Neuron (in vitro differentiated cells): ENCODE results near the gene AGT.
"Not testable (repeated sequence)": the region's sequence is repeated elsewhere in the genome, so short reads cannot be mapped to it uniquely, and the experiment has no call there.

Experiments
- H2AFZ ChIP-seq: one replicate; pipeline ENCODE4 v1.6.1; 2013; ENCODE audit warnings: low read depth, mild to moderate bottlenecking, inconsistent platforms, low read length, moderate library complexity
- H3K27me3 ChIP-seq: one replicate; pipeline ENCODE4 v1.6.1; 2013; ENCODE audit warnings: low read length; ENCODE audit not compliant: insufficient read depth
- H3K36me3 ChIP-seq: one replicate; pipeline ENCODE4 v1.6.1; 2013; ENCODE audit warnings: low read length; ENCODE audit not compliant: insufficient read depth
- H3K4me1 ChIP-seq: one replicate; pipeline ENCODE4 v1.6.1; 2013; ENCODE audit warnings: low read length; ENCODE audit not compliant: insufficient read depth
- H3K4me3 ChIP-seq: 2 replicates; pipeline ENCODE4 v1.5.1; 2013; ENCODE audit warnings: mild to moderate bottlenecking, low read length, moderate library complexity
- H3K9me3 ChIP-seq: one replicate; pipeline ENCODE4 v1.6.1; 2013; ENCODE audit warnings: low read length

Gene AGT

GRCh38 chr1:230701895-230702768 lies 11.8 kb downstream of the AGT start:
- peaks cover 13% of the 10 kb centered on the region for H3K4me1 ChIP-seq
- H3K36me3 ChIP-seq = no peaks in the 10 kb centered on the region
- no peak overlapping the region for H3K4me3 ChIP-seq
- H2AFZ ChIP-seq = no peak overlapping the region
- no peaks in the 10 kb centered on the region for H3K9me3 ChIP-seq
- peaks cover 10% of the 10 kb centered on the region for H3K27me3 ChIP-seq

- no peaks in the 10 kb centered on the region for H3K36me3 ChIP-seq
- no peak overlapping the region for H3K4me3 ChIP-seq
- H3K4me1 ChIP-seq = peaks cover 13% of the 10 kb centered on the region
- H3K27me3 ChIP-seq = peaks cover 7% of the 10 kb centered on the region
- H2AFZ ChIP-seq = no peak overlapping the region
- H3K9me3 ChIP-seq = no peaks in the 10 kb centered on the region
Measured at GRCh38 chr1:230701434-230701833, 12.5 kb downstream of the AGT start.

GRCh38 chr1:230700132-230700531 lies 13.8 kb downstream of the AGT start:
- H3K4me3 ChIP-seq = no peak overlapping the region
- H2AFZ ChIP-seq = no peak overlapping the region
- peaks cover under 1% of the 10 kb centered on the region for H3K36me3 ChIP-seq
- peaks cover 13% of the 10 kb centered on the region for H3K4me1 ChIP-seq
- no peaks in the 10 kb centered on the region for H3K9me3 ChIP-seq
- H3K27me3 ChIP-seq = peaks cover 7% of the 10 kb centered on the region

- Histone ChIP-seq H3K9me3 (no peaks in the 10 kb centered on the region), H3K36me3 (peaks cover 3% of the 10 kb centered on the region), H2AFZ (no peak overlapping the region), H3K4me3 (no peak overlapping the region), H3K4me1 (peaks cover 13% of the 10 kb centered on the region), H3K27me3 (peaks cover 7% of the 10 kb centered on the region)
Measured at GRCh38 chr1:230699716-230700115, 14.2 kb downstream of the AGT start.

GRCh38 chr1:230698964-230699363 lies 15.0 kb downstream of the AGT start:
- peaks cover 13% of the 10 kb centered on the region for H3K4me1 ChIP-seq
- H3K4me3 ChIP-seq, H3K27me3 ChIP-seq, H2AFZ ChIP-seq, H3K9me3 ChIP-seq: not testable (repeated sequence)
- peaks cover 10% of the 10 kb centered on the region for H3K36me3 ChIP-seq

- H3K27me3 ChIP-seq = no peaks in the 10 kb centered on the region
- H3K4me3 ChIP-seq = no peak overlapping the region
- peaks cover 10% of the 10 kb centered on the region for H3K4me1 ChIP-seq
- no peak overlapping the region for H2AFZ ChIP-seq
- H3K36me3 ChIP-seq = peaks cover 17% of the 10 kb centered on the region
- H3K9me3 ChIP-seq = no peaks in the 10 kb centered on the region
Measured at GRCh38 chr1:230698130-230698529, 15.8 kb downstream of the AGT start.

- H3K9me3 ChIP-seq = no peaks in the 10 kb centered on the region
- peaks cover 29% of the 10 kb centered on the region for H3K36me3 ChIP-seq
- H2AFZ ChIP-seq = no peak overlapping the region
- no peak overlapping the region for H3K4me3 ChIP-seq
- no peaks in the 10 kb centered on the region for H3K27me3 ChIP-seq
- H3K4me1 ChIP-seq = no peaks in the 10 kb centered on the region
Measured at GRCh38 chr1:230696722-230697437, 17.0 kb downstream of the AGT start.

- no peaks in the 10 kb centered on the region for H3K9me3 ChIP-seq
- no peak overlapping the region for H3K4me3 ChIP-seq
- H2AFZ ChIP-seq = no peak overlapping the region
- no peaks in the 10 kb centered on the region for H3K27me3 ChIP-seq
- peaks cover 35% of the 10 kb centered on the region for H3K36me3 ChIP-seq
- no peaks in the 10 kb centered on the region for H3K4me1 ChIP-seq
Measured at GRCh38 chr1:230696218-230696617, 17.7 kb downstream of the AGT start.

GRCh38 chr1:230694991-230695390 lies 18.9 kb downstream of the AGT start:
- Histone ChIP-seq H2AFZ (no peak overlapping the region), H3K36me3 (peaks cover 45% of the 10 kb centered on the region), H3K27me3 (no peaks in the 10 kb centered on the region), H3K9me3 (no peaks in the 10 kb centered on the region), H3K4me3 (no peak overlapping the region), H3K4me1 (no peaks in the 10 kb centered on the region)

- Histone ChIP-seq H3K4me1 (no peaks in the 10 kb centered on the region), H2AFZ (no peak overlapping the region), H3K4me3 (no peak overlapping the region), H3K9me3 (no peaks in the 10 kb centered on the region), H3K27me3 (no peaks in the 10 kb centered on the region), H3K36me3 (peaks cover 51% of the 10 kb centered on the region)
Measured at GRCh38 chr1:230694464-230694863, 19.5 kb downstream of the AGT start.

GRCh38 chr1:230693777-230694176 lies 20.1 kb downstream of the AGT start:
- Histone ChIP-seq H3K4me1 (no peaks in the 10 kb centered on the region), H3K36me3 (peaks cover 55% of the 10 kb centered on the region), H3K27me3 (no peaks in the 10 kb centered on the region), H3K4me3 (no peak overlapping the region), H3K9me3 (no peaks in the 10 kb centered on the region), H2AFZ (no peak overlapping the region)

GRCh38 chr1:230693221-230693620 lies 20.7 kb downstream of the AGT start:
- no peak overlapping the region for H3K4me3 ChIP-seq
- H3K4me1 ChIP-seq = no peaks in the 10 kb centered on the region
- H3K27me3 ChIP-seq = no peaks in the 10 kb centered on the region
- H3K36me3 ChIP-seq = peaks cover 59% of the 10 kb centered on the region
- no peaks in the 10 kb centered on the region for H3K9me3 ChIP-seq
- H2AFZ ChIP-seq = no peak overlapping the region

GRCh38 chr1:230691615-230692014 lies 22.3 kb downstream of the AGT start:
- Histone ChIP-seq H2AFZ (no peak overlapping the region), H3K36me3 (peaks cover 70% of the 10 kb centered on the region), H3K4me1 (no peaks in the 10 kb centered on the region), H3K9me3 (no peaks in the 10 kb centered on the region), H3K4me3 (no peak overlapping the region), H3K27me3 (no peaks in the 10 kb centered on the region)
